IMR-90 (cell line): ENCODE measurements around the gene GMPR. TPM values are rescaled to one million over a fixed set of nuclear protein-coding genes. Genes with fewer than 3 reads are reported as not detected.
A peak's percentile ranks its signal among the peaks of the same experiment; 100 is the strongest.

Experiments
- ATAC-seq: fragments of 200-7000 bp; cut with Tn5 transposase; 2 replicates; pipeline ENCODE4 v1.9.1; 2020; ENCODE audit warnings: low read depth, mild to moderate bottlenecking, moderate library complexity
- BruUV-seq: library from RNA; stranded (reverse); fragments of 400-500 nt; replicated peaks from 2 replicates; lab custom pipeline; 2021; lab: Mats Ljungman, UMichigan
- CTCF ChIA-PET: fragments of 300-600 bp; formaldehyde crosslinking; extraction: SDS; loops from one replicate; lab custom pipeline; 2021; ENCODE audit warnings: antibody characterized with exemption; lab: Yijun Ruan, JAX
- POLR2A ChIA-PET: fragments of 300-600 bp; sonication (Branson Sonifier 250); formaldehyde crosslinking; loops from one replicate; lab custom pipeline; 2022; ENCODE audit warnings: antibody characterized with exemption; ENCODE audit not compliant: unreplicated experiment; lab: Charles Lee
- DNase-seq: peaks from one replicate; pipeline ENCODE4 v3.0.0; 2013
- H2AFZ ChIP-seq: replicated peaks from 2 replicates; pipeline ENCODE3; 2013; ENCODE audit warnings: low read length, mild to moderate bottlenecking; ENCODE audit not compliant: poor library complexity
- H2AK5ac ChIP-seq: 2 replicates; pipeline ENCODE4 v1.6.1; 2013; ENCODE audit warnings: low read depth, low read length, inconsistent platforms
- H2AK9ac ChIP-seq: replicated peaks from 2 replicates; pipeline ENCODE3; 2013; ENCODE audit warnings: mild to moderate bottlenecking, low read depth, low read length, moderate library complexity; ENCODE audit not compliant: poor library complexity
- H2BK120ac ChIP-seq: 2 replicates; pipeline ENCODE4 v1.6.1; 2013; ENCODE audit warnings: low read depth, low read length, inconsistent platforms
- H2BK15ac ChIP-seq: 3 replicates; pipeline ENCODE4 v1.6.1; 2013; ENCODE audit warnings: low read depth, low read length, inconsistent platforms
- H2BK20ac ChIP-seq: 2 replicates; pipeline ENCODE4 v1.6.1; 2013; ENCODE audit warnings: low read depth, mild to moderate bottlenecking, inconsistent platforms, low read length, moderate library complexity
- H2BK5ac ChIP-seq: 2 replicates; pipeline ENCODE4 v1.6.1; 2013; ENCODE audit warnings: mild to moderate bottlenecking, low read depth, low read length, inconsistent platforms; ENCODE audit not compliant: poor library complexity, severe bottlenecking
- H3K14ac ChIP-seq: replicated peaks from 2 replicates; pipeline ENCODE4 v1.6.1; 2013; ENCODE audit warnings: low read depth, low read length, inconsistent platforms
- H3K18ac ChIP-seq: 2 replicates; pipeline ENCODE4 v1.6.1; 2013; ENCODE audit warnings: low read depth, low read length, control low read depth
- H3K23ac ChIP-seq: 2 replicates; pipeline ENCODE4 v1.6.1; 2013; ENCODE audit warnings: low read depth, low read length, inconsistent platforms
- H3K27ac ChIP-seq: 2 replicates; pipeline ENCODE4 v1.5.1; 2013; ENCODE audit warnings: mild to moderate bottlenecking, control low read depth, low read length; ENCODE audit not compliant: insufficient read depth
- H3K27me3 ChIP-seq: 2 replicates; pipeline ENCODE4 v1.6.1; 2013; ENCODE audit warnings: low read length; ENCODE audit not compliant: control insufficient read depth, insufficient read depth
- H3K36me3 ChIP-seq: 2 replicates; pipeline ENCODE4 v1.6.1; 2013; ENCODE audit warnings: low read length, mixed read lengths; ENCODE audit not compliant: control insufficient read depth, insufficient read depth
- H3K4ac ChIP-seq: 2 replicates; pipeline ENCODE4 v1.6.1; 2013; ENCODE audit warnings: low read depth, low read length, inconsistent platforms
- H3K4me1 ChIP-seq: 2 replicates; pipeline ENCODE4 v1.6.1; 2013; ENCODE audit warnings: low read length, mixed read lengths; ENCODE audit not compliant: control insufficient read depth, insufficient read depth
- H3K4me2 ChIP-seq: 2 replicates; pipeline ENCODE4 v1.6.1; 2013; ENCODE audit warnings: low read depth, mild to moderate bottlenecking, control low read depth, low read length, moderate library complexity
- H3K4me3 ChIP-seq: 2 replicates; pipeline ENCODE4 v1.5.1; 2013; ENCODE audit warnings: low read depth, mild to moderate bottlenecking, control low read depth, low read length, moderate library complexity; ENCODE audit not compliant: insufficient read depth
- H3K56ac ChIP-seq: 2 replicates; pipeline ENCODE4 v1.6.1; 2013; ENCODE audit warnings: low read length, inconsistent platforms; ENCODE audit not compliant: insufficient read depth; ENCODE audit errors: extremely low read depth
- H3K79me1 ChIP-seq, 2 experiments: 2 replicates each; pipeline ENCODE4 v1.6.1; 2013; ENCODE audit warnings: low read length in 2 of 2, inconsistent platforms in 1 of 2, low read depth in 1 of 2
- H3K9ac ChIP-seq: 2 replicates; pipeline ENCODE4 v1.6.1; 2013; ENCODE audit warnings: low read depth, low read length, control low read depth
- H3K9me1 ChIP-seq: 2 replicates; pipeline ENCODE4 v1.6.1; 2013; ENCODE audit warnings: low read length, inconsistent platforms; ENCODE audit not compliant: insufficient read depth
- H3K9me3 ChIP-seq: 2 replicates; pipeline ENCODE4 v1.6.1; 2013; ENCODE audit warnings: low read length; ENCODE audit not compliant: control insufficient read depth, insufficient read depth
- H4K20me1 ChIP-seq: 2 replicates; pipeline ENCODE4 v1.6.1; 2013; ENCODE audit warnings: low read length, inconsistent platforms; ENCODE audit not compliant: insufficient read depth
- H4K5ac ChIP-seq: 2 replicates; pipeline ENCODE4 v1.6.1; 2013; ENCODE audit warnings: mild to moderate bottlenecking, low read depth, low read length, control low read depth
- H4K8ac ChIP-seq, 2 experiments: 2 replicates each; pipeline ENCODE4 v1.6.1; 2013; ENCODE audit warnings: low read depth in 2 of 2, low read length in 2 of 2, control low read depth in 1 of 2, inconsistent platforms in 1 of 2
- H4K91ac ChIP-seq: 2 replicates; pipeline ENCODE4 v1.6.1; 2013; ENCODE audit warnings: low read depth, low read length, inconsistent platforms; ENCODE audit not compliant: insufficient read depth
- BHLHE40 ChIP-seq: fragments of 150-350 bp; IDR thresholded peaks from 2 replicates; pipeline ENCODE4 v1.6.1; 2016; ENCODE audit warnings: mild to moderate bottlenecking, low read depth, low read length
- CHD1 ChIP-seq: IDR thresholded peaks from 2 replicates; pipeline ENCODE4 v1.6.1; 2012; ENCODE audit warnings: low read depth, low read length, improper control_type of control experiment
- FOS ChIP-seq: fragments of 150-350 bp; IDR thresholded peaks from 2 replicates; pipeline ENCODE4 v1.6.1; 2016; ENCODE audit warnings: low read depth, low read length
- MAFK ChIP-seq: IDR thresholded peaks from 2 replicates; pipeline ENCODE4 v1.6.1; 2012; ENCODE audit warnings: low read depth, low read length, improper control_type of control experiment
- MAZ ChIP-seq: IDR thresholded peaks from 2 replicates; pipeline ENCODE4 v1.6.1; 2012; ENCODE audit warnings: low read depth, mild to moderate bottlenecking, low read length, improper control_type of control experiment, moderate library complexity, borderline replicate concordance
- MXI1 ChIP-seq: IDR thresholded peaks from 2 replicates; pipeline ENCODE4 v1.6.1; 2012; ENCODE audit warnings: low read depth, mild to moderate bottlenecking, low read length, moderate library complexity, borderline replicate concordance
- NFE2L2 ChIP-seq: fragments of 150-350 bp; IDR thresholded peaks from 2 replicates; pipeline ENCODE4 v1.6.1; 2016; ENCODE audit warnings: low read depth, mild to moderate bottlenecking, low read length
- POLR2A ChIP-seq: IDR thresholded peaks from 2 replicates; pipeline ENCODE4 v1.6.1; 2012; ENCODE audit warnings: mild to moderate bottlenecking, low read depth, low read length
- RAD21 ChIP-seq: IDR thresholded peaks from 2 replicates; pipeline ENCODE4 v1.6.1; 2012; ENCODE audit warnings: low read length, improper control_type of control experiment
- RCOR1 ChIP-seq: IDR thresholded peaks from 2 replicates; pipeline ENCODE4 v1.6.1; 2012; ENCODE audit warnings: mild to moderate bottlenecking, low read length, improper control_type of control experiment; ENCODE audit not compliant: insufficient replicate concordance
- RFX5 ChIP-seq: IDR thresholded peaks from 2 replicates; pipeline ENCODE4 v1.8.0; 2012; ENCODE audit warnings: low read depth, mild to moderate bottlenecking, low read length, moderate library complexity
- SMC3 ChIP-seq: fragments of 150-350 bp; IDR thresholded peaks from 2 replicates; pipeline ENCODE4 v1.6.1; 2016; ENCODE audit warnings: low read depth, mild to moderate bottlenecking, antibody characterized with exemption, low read length, moderate library complexity
- WGBS, 2 experiments: methylation state at CpG; one replicate each; pipeline versions ENCODE4 v1.1.5 to v1.1.7; 2013; ENCODE audit warnings: missing lambda C conversion rate in 2 of 2; ENCODE audit not compliant: insufficient read length in 1 of 2; ENCODE audit errors: extremely low coverage in 2 of 2; 5-methylcytosine and 5-hydroxymethylcytosine counted together
- dilution Hi-C: fragments of 300-500 bp; cut with HindIII; formaldehyde crosslinking; loops from one replicate; pipeline ENCODE4 v1.14.3; 2018; ENCODE audit warnings: low sequenced_read_pairs; ENCODE audit not compliant: unreplicated experiment
- in situ Hi-C: fragments of 300-500 bp; cut with MboI; formaldehyde crosslinking; loops from 3 replicates; pipeline ENCODE4 v1.14.3; 2019; ENCODE audit warnings: low sequenced_read_pairs, inconsistent platforms, mixed read lengths
- intact Hi-C: fragments of 100-400 bp; cut with micrococcal nuclease; formaldehyde crosslinking; loops from 2 replicates; pipeline ENCODE4 v1.10.0; 2022
- polyA plus RNA-seq, 3 experiments: library from polyadenylated mRNA; depleted of rRNA; stranded (reverse); fragments of >200 nt; gene quantifications; 2 replicates each; pipeline ENCODE4 v1.2.3, GENCODE V29; 2012; ENCODE audit warnings: low replicate concordance in 1 of 3
- total RNA-seq: library from RNA; depleted of rRNA; stranded (reverse); fragments of >200 nt; gene quantifications from 2 replicates; pipeline ENCODE4 v1.2.3, GENCODE V29; 2012
- TF ChIP-seq, protein P1 (sequence below): fragments of 150-350 bp; IDR thresholded peaks from 2 replicates; pipeline ENCODE4 v1.6.1; 2016; ENCODE audit warnings: low read depth, mild to moderate bottlenecking, low read length, moderate library complexity, borderline replicate concordance
- TF ChIP-seq, protein P2 (sequence below): fragments of 150-350 bp; IDR thresholded peaks from 2 replicates; pipeline ENCODE4 v1.6.1; 2017; ENCODE audit warnings: mild to moderate bottlenecking, antibody characterized with exemption, low read length, low read depth
- TF ChIP-seq, protein P3 (sequence below): conservative IDR thresholded peaks from 2 replicates; pipeline ENCODE4 v1.5.1; 2012; ENCODE audit warnings: mild to moderate bottlenecking, low read depth, low read length, improper control_type of control experiment

Gene GMPR
- total and polyA plus RNA-seq, 2 of the 4 experiments (the other 2 are of a cell fraction), result 6.3 to 8.6 TPM

DNA sequence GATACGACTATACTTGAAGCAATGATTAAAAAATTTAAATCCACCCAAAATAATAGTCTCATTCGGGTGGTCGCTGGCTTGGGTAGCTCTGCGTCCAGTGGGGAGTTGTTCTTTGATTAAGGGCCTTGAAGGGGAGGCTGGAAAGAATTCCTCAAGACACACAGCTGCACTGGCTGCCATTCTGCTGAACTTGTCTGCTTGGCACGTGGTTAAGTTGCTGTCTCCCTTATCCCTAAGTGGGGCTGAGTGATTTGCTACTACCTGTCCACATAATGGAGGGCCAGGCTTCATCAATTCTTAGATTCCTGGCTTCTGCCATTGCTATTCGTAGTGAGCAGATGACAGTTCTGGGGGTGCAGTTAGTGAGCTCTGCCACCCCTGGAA lies 98.5 kb downstream of the GMPR start:
- Histone ChIP-seq H4K20me1 (no peaks in the 10 kb centered on the region; the same call in 1 of the 2 replicates), H3K9me1 (peaks cover 33% of the 10 kb centered on the region), H2AFZ (peak overlapping the region; percentile 60), H3K36me3 (no peaks in the 10 kb centered on the region), H3K27me3 (no peaks in the 10 kb centered on the region), H3K4ac (peak overlapping the region; percentile 93), H3K27ac (peak overlapping the region; percentile 61), H3K4me3 (no peak overlapping the region), H2BK5ac (peak overlapping the region; percentile 18), H3K9me3 (no peaks in the 10 kb centered on the region), H3K56ac (no peak overlapping the region), H4K5ac (peak overlapping the region; percentile 28; the same call in 1 of the 2 replicates), H3K18ac (peak overlapping the region; percentile 62), H3K9ac (no peak overlapping the region), H3K4me2 (no peak overlapping the region), H2BK20ac (peak overlapping the region; percentile 73), H2BK120ac (peak overlapping the region; percentile 94), H3K4me1 (peaks cover 24% of the 10 kb centered on the region), H3K79me1 (peaks cover 6 to 36% of the 10 kb centered on the region in 2 experiments; a peak in 3 of 4 replicates), H2AK5ac (peak overlapping the region; percentile 96), H2BK15ac (peak overlapping the region; percentile 88; the same call in 2 of the 3 replicates), H3K23ac (peak overlapping the region; percentile 75), H4K91ac (peak overlapping the region; percentile 79), H3K14ac (peak overlapping the region; percentile 70), H2AK9ac (peak overlapping the region; percentile 63), H4K8ac (peak overlapping the region; percentile 27 to 50; a peak in 3 of 4 replicates)
- in situ Hi-C loops (loop anchor here (5.0 to 10.0 kb wide), 2 partner anchors 175 to 628 kb away; no protein-coding TSS in a partner anchor), intact Hi-C loops (loop anchor here (10.0 kb wide), 1 partner anchor 628 kb away; no protein-coding TSS in a partner anchor), dilution Hi-C loops (no loop called here)
- ChIA-PET POLR2A (no interaction called here), CTCF (no interaction called here)
- no peak for DNase-seq
- no TSS peak for BruUV-seq
- WGBS, 2 experiments, result no CpG with 5 or more reads among the region's 6 CpGs
- ATAC-seq, result no peak
- TF ChIP-seq MAZ (no peak), RCOR1 (no peak), FOS (no peak), MAFK (no peak), POLR2A (no peak), BHLHE40 (no peak), SMC3 (no peak), NFE2L2 (no peak), RFX5 (no peak), RAD21 (no peak), MXI1 (no peak), CHD1 (no peak)
- TF ChIP-seq, protein P1, sequence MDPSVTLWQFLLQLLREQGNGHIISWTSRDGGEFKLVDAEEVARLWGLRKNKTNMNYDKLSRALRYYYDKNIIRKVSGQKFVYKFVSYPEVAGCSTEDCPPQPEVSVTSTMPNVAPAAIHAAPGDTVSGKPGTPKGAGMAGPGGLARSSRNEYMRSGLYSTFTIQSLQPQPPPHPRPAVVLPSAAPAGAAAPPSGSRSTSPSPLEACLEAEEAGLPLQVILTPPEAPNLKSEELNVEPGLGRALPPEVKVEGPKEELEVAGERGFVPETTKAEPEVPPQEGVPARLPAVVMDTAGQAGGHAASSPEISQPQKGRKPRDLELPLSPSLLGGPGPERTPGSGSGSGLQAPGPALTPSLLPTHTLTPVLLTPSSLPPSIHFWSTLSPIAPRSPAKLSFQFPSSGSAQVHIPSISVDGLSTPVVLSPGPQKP, result no peak
- TF ChIP-seq, protein P2, sequence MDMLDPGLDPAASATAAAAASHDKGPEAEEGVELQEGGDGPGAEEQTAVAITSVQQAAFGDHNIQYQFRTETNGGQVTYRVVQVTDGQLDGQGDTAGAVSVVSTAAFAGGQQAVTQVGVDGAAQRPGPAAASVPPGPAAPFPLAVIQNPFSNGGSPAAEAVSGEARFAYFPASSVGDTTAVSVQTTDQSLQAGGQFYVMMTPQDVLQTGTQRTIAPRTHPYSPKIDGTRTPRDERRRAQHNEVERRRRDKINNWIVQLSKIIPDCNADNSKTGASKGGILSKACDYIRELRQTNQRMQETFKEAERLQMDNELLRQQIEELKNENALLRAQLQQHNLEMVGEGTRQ, result no peak
- TF ChIP-seq, protein P3, sequence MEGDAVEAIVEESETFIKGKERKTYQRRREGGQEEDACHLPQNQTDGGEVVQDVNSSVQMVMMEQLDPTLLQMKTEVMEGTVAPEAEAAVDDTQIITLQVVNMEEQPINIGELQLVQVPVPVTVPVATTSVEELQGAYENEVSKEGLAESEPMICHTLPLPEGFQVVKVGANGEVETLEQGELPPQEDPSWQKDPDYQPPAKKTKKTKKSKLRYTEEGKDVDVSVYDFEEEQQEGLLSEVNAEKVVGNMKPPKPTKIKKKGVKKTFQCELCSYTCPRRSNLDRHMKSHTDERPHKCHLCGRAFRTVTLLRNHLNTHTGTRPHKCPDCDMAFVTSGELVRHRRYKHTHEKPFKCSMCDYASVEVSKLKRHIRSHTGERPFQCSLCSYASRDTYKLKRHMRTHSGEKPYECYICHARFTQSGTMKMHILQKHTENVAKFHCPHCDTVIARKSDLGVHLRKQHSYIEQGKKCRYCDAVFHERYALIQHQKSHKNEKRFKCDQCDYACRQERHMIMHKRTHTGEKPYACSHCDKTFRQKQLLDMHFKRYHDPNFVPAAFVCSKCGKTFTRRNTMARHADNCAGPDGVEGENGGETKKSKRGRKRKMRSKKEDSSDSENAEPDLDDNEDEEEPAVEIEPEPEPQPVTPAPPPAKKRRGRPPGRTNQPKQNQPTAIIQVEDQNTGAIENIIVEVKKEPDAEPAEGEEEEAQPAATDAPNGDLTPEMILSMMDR, result no peak
